GM12878 (cell line): ENCODE results near the gene GLP1R. TPM values are rescaled to one million over a fixed set of nuclear protein-coding genes. Genes with fewer than 3 reads are reported as not detected.

Source experiments
- ATAC-seq: fragments of 200-7000 bp; cut with Tn5 transposase; 3 replicates; pipeline ENCODE4 v1.9.1; 2020; ENCODE audit warnings: mild to moderate bottlenecking, moderate library complexity
- BruUV-seq: library from RNA; stranded (reverse); fragments of 400-500 nt; replicated peaks from 2 replicates; lab custom pipeline; 2021; lab: Mats Ljungman, UMichigan
- CTCF ChIA-PET: fragments of 300-600 bp; sonication (Branson Sonifier 250); formaldehyde crosslinking; extraction: SDS; loops from one replicate; lab custom pipeline; 2021; ENCODE audit warnings: inconsistent platforms; lab: Yijun Ruan, JAX
- POLR2A ChIA-PET: fragments of 350-600 bp; formaldehyde crosslinking; extraction: SDS; loops from one replicate; lab custom pipeline; 2021; ENCODE audit warnings: inconsistent platforms; lab: Charles Lee
- RAD21 ChIA-PET: fragments of 300-600 bp; sonication (Branson Sonifier 250); formaldehyde crosslinking; loops from one replicate; lab custom pipeline; 2023; ENCODE audit warnings: antibody characterized with exemption; ENCODE audit not compliant: unreplicated experiment; lab: Charles Lee
- SMC1A ChIA-PET: fragments of 300-600 bp; sonication (Branson Sonifier 250); formaldehyde crosslinking; loops from one replicate; lab custom pipeline; 2023; ENCODE audit not compliant: unreplicated experiment, uncharacterized antibody; lab: Charles Lee
- DNase-seq: peaks from one replicate; pipeline ENCODE4 v3.0.0-alpha.2; 2011; ENCODE audit warnings: low read depth, low spot score
- FAIRE-seq: peaks from 3 replicates; lab custom pipeline; 2011; peaks lifted over from hg19 to GRCh38; lab: Jason Lieb, UNC
- H2AFZ ChIP-seq: 2 replicates; pipeline ENCODE4 v1.6.0; 2011; ENCODE audit warnings: low read depth, low read length, control low read depth; ENCODE audit not compliant: control insufficient read depth
- H3K27ac ChIP-seq: 2 replicates; pipeline ENCODE4 v1.5.1; 2011; ENCODE audit warnings: control low read depth; ENCODE audit not compliant: control insufficient read depth, insufficient read depth
- H3K27me3 ChIP-seq, 2 experiments: replicated peaks in 1 of 2; 2 replicates each; pipeline versions ENCODE4 v1.6.0 to v1.6.1; 2011; ENCODE audit warnings: low read length in 1 of 2; ENCODE audit not compliant: control insufficient read depth in 2 of 2, insufficient read depth in 2 of 2
- H3K36me3 ChIP-seq, 2 experiments: 2 replicates each; pipeline ENCODE4 v1.5.1; 2011; ENCODE audit warnings: low read length in 1 of 2; ENCODE audit not compliant: control insufficient read depth in 2 of 2, insufficient read depth in 2 of 2
- H3K4me1 ChIP-seq: 2 replicates; pipeline ENCODE4 v1.6.1; 2011; ENCODE audit warnings: mild to moderate bottlenecking, low read length, moderate library complexity, mixed read lengths; ENCODE audit not compliant: control insufficient read depth, insufficient read depth
- H3K4me2 ChIP-seq: 2 replicates; pipeline ENCODE4 v1.6.0; 2011; ENCODE audit warnings: control low read depth; ENCODE audit not compliant: control insufficient read depth, insufficient read depth
- H3K4me3 ChIP-seq: fragments of 200-600 bp; sonication (generic); 2 replicates; pipeline ENCODE4 v1.5.1; 2016
- H3K79me2 ChIP-seq: 2 replicates; pipeline ENCODE4 v1.6.0; 2011; ENCODE audit warnings: low read length; ENCODE audit not compliant: control insufficient read depth, insufficient read depth
- H3K9ac ChIP-seq: 2 replicates; pipeline ENCODE4 v1.8.0; 2011; ENCODE audit warnings: low read length, control low read depth, mixed read lengths; ENCODE audit not compliant: control insufficient read depth, insufficient read depth
- H3K9me3 ChIP-seq: replicated peaks from 3 replicates; pipeline ENCODE4 v1.5.1; 2011; ENCODE audit warnings: mild to moderate bottlenecking, low read length; ENCODE audit not compliant: control insufficient read depth, insufficient read depth
- H4K20me1 ChIP-seq: 2 replicates; pipeline ENCODE4 v1.6.0; 2011; ENCODE audit not compliant: control insufficient read depth, insufficient read depth
- ATF3 ChIP-seq: IDR thresholded peaks from 2 replicates; pipeline ENCODE4 v1.6.1; 2011; ENCODE audit warnings: low read depth, mild to moderate bottlenecking, low read length, moderate library complexity, borderline replicate concordance; ENCODE audit errors: extremely low read depth
- BCL11A ChIP-seq: IDR thresholded peaks from 2 replicates; pipeline ENCODE4 v1.6.1; 2011; ENCODE audit warnings: low read depth, low read length
- CBX3 ChIP-seq: fragments of 200-600 bp; sonication (generic); IDR thresholded peaks from 2 replicates; pipeline ENCODE4 v1.6.1; 2016; ENCODE audit warnings: low read depth, borderline replicate concordance
- E2F4 ChIP-seq: IDR thresholded peaks from 2 replicates; pipeline ENCODE4 v1.6.1; 2012; ENCODE audit warnings: low read depth, low read length, improper control_type of control experiment
- EP300 ChIP-seq, 2 experiments: fragments of 150-350 bp in 1 of 2; IDR thresholded peaks; 2 replicates each; pipeline ENCODE4 v1.6.1; 2011 to 2012; ENCODE audit warnings: low read depth in 2 of 2, low read length in 2 of 2, borderline replicate concordance in 1 of 2, improper control_type of control experiment in 1 of 2, inconsistent platforms in 1 of 2; ENCODE audit not compliant: control insufficient read depth in 1 of 2
- LARP7 ChIP-seq: fragments of 450-650 bp; IDR thresholded peaks from 2 replicates; pipeline ENCODE4 v1.6.1; 2017; ENCODE audit warnings: mild to moderate bottlenecking
- MXI1 ChIP-seq: fragments of 150-350 bp; IDR thresholded peaks from 2 replicates; pipeline ENCODE4 v1.6.1; 2011; ENCODE audit warnings: low read depth, mild to moderate bottlenecking, inconsistent platforms, low read length, improper control_type of control experiment
- NR2C1 ChIP-seq: fragments of 450-650 bp; IDR thresholded peaks from 2 replicates; pipeline ENCODE4 v1.6.1; 2017; ENCODE audit warnings: antibody characterized with exemption, mild to moderate bottlenecking, moderate library complexity
- PAX5 ChIP-seq: IDR thresholded peaks from 2 replicates; pipeline ENCODE4 v1.6.1; 2011; ENCODE audit warnings: low read depth, low read length, borderline replicate concordance
- RELB ChIP-seq: fragments of 450-650 bp; IDR thresholded peaks from 2 replicates; pipeline ENCODE4 v1.6.1; 2017; ENCODE audit warnings: low read depth, mild to moderate bottlenecking, moderate library complexity
- SREBF2 ChIP-seq: IDR thresholded peaks from 2 replicates; pipeline ENCODE4 v1.6.1; 2012; ENCODE audit warnings: mild to moderate bottlenecking, low read length
- STAT1 ChIP-seq: fragments of 450-650 bp; conservative IDR thresholded peaks from 2 replicates; pipeline ENCODE4 v1.6.1; 2014; ENCODE audit warnings: antibody characterized with exemption, mild to moderate bottlenecking
- STAT3 ChIP-seq: IDR thresholded peaks from 2 replicates; pipeline ENCODE4 v1.6.1; 2011; ENCODE audit warnings: low read depth, low read length, improper control_type of control experiment
- SUZ12 ChIP-seq: fragments of 200-600 bp; sonication (generic); IDR thresholded peaks from one replicate; pipeline ENCODE4 v1.6.1; 2018; ENCODE audit warnings: antibody characterized with exemption, mild to moderate bottlenecking; ENCODE audit not compliant: unreplicated experiment
- ZBTB4 ChIP-seq: fragments of 450-650 bp; formaldehyde crosslinking; IDR thresholded peaks from 2 replicates; pipeline ENCODE4 v1.4.0; 2022; ENCODE audit warnings: mild to moderate bottlenecking, moderate library complexity
- ZZZ3 ChIP-seq: IDR thresholded peaks from 2 replicates; pipeline ENCODE4 v1.6.1; 2011; ENCODE audit warnings: low read depth; ENCODE audit not compliant: control insufficient read depth, insufficient read length
- WGBS: methylation state at CpG from one replicate; pipeline ENCODE4 v1.1.6; 2016; ENCODE audit warnings: low lambda C conversion rate; ENCODE audit not compliant: insufficient replicate concordance, insufficient coverage; ENCODE audit errors: missing lambda C conversion rate; 5-methylcytosine and 5-hydroxymethylcytosine counted together
- in situ Hi-C: fragments of 300-500 bp; cut with MboI; formaldehyde crosslinking; loops from 9 replicates; pipeline ENCODE4 v1.14.3; 2018; ENCODE audit warnings: mixed read lengths
- intact Hi-C: fragments of 100-400 bp; cut with micrococcal nuclease; formaldehyde crosslinking; loops from one replicate; pipeline ENCODE4 v1.14.2; 2022; ENCODE audit not compliant: unreplicated experiment
- polyA plus RNA-seq, 11 experiments: library from polyadenylated mRNA; depleted of rRNA in 4 of 11; unstranded in 6 of 11; stranded (reverse) in 5 of 11; fragments of >200 nt; fragmentation: Nextera tagmentation in 4 of 11; fragmentation: Illumina TruSeq in 1 of 11; extraction: Ambion mirVana in 4 of 11; extraction: Trizol in 1 of 11; gene quantifications; 1 replicate in 1 of 11; 2 replicates in 10 of 11; pipeline versions ENCODE4 v1.2.1 to v1.2.3, GENCODE V29; 2011 to 2016; ENCODE audit warnings: inconsistent platforms in 2 of 11, missing spikeins in 2 of 11, low read depth in 1 of 11
- total RNA-seq, 4 experiments: library from RNA; depleted of rRNA in 3 of 4; stranded (reverse); fragments of >200 nt in 3 of 4; fragmentation: Illumina TruSeq in 1 of 4; extraction: Trizol in 1 of 4; gene quantifications; 2 replicates each; pipeline versions ENCODE4 v1.2.1 to v1.2.3, GENCODE V29; 2013 to 2021

Gene GLP1R
- total and polyA plus RNA-seq, 10 of the 15 experiments (the other 5 are each of a cell fraction or from before 2014, with no cell fraction given): 0.01 TPM; not detected in 9

GRCh38 chr6:39077882-39078594 lies 29.5 kb downstream of the GLP1R start (continued):
- TF ChIP-seq EP300 (IDR thresholded peaks at IDR 0.05; ENCODE audit: borderline replicate concordance in 1 of 2, control insufficient read depth in 1 of 2, low read depth in 2 of 2, low read length in 2 of 2): no peak
- TF ChIP-seq NR2C1: no peak
- no peak for TF ChIP-seq STAT1
- TF ChIP-seq SUZ12: no peak
- TF ChIP-seq, all 136 proteins: peak for 0

GRCh38 chr6:39078695-39079094 lies 30.1 kb downstream of the GLP1R start:
- Histone ChIP-seq H3K9ac (no peak overlapping the region), H3K4me3 (no peak overlapping the region), H3K4me1 (peaks cover 17% of the 10 kb centered on the region; the same call in 1 of the 2 replicates), H3K36me3 (no peaks in the 10 kb centered on the region), H4K20me1 (no peaks in the 10 kb centered on the region), H3K4me2 (no peak overlapping the region), H2AFZ (no peak overlapping the region), H3K27me3 (no peaks in the 10 kb centered on the region), H3K9me3 (no peaks in the 10 kb centered on the region), H3K79me2 (no peaks in the 10 kb centered on the region), H3K27ac (no peak overlapping the region)
- ATAC-seq: no peak
- in situ Hi-C loops (no loop called here), intact Hi-C loops (no loop called here)
- 32% methylated on average over 3 of the region's 3 CpGs for WGBS
- SMC1A ChIA-PET: no interaction called here
- no peak for DNase-seq
- no TSS peak for BruUV-seq
- CTCF ChIA-PET: no interaction called here
- FAIRE-seq: no peak
- POLR2A ChIA-PET: no interaction called here
- RAD21 ChIA-PET: no interaction called here
- no peak for TF ChIP-seq LARP7
- no peak for TF ChIP-seq CBX3
- TF ChIP-seq MXI1: no peak
- no peak for TF ChIP-seq ZBTB4 (CRISPR knock-in tag)
- TF ChIP-seq ATF3: no peak
- no peak for TF ChIP-seq SREBF2
- no peak for TF ChIP-seq BCL11A
- TF ChIP-seq E2F4: no peak
- no peak for TF ChIP-seq ZZZ3
- TF ChIP-seq PAX5: no peak
- no peak for TF ChIP-seq STAT3
- no peak for TF ChIP-seq RELB
